Activated CD4-positive, alpha-beta T cell treated with anti-CD3 and anti-CD28 coated beads, Interleukin-2, amount 10 ng/mL, durations not matched to agents 7 days and 5 days (primary cell): Measurements from ENCODE around the gene SYT2. TPM values are rescaled to one million over a fixed set of nuclear protein-coding genes. Genes with fewer than 3 reads are reported as not detected.
"Not testable (repeated sequence)": the region's sequence is repeated elsewhere in the genome, so short reads cannot be mapped to it uniquely, and the experiment has no call there.

Experiments
- CTCF ChIA-PET: fragments of 350-600 bp; sonication (Branson Sonifier 250); formaldehyde crosslinking; loops from one replicate; lab custom pipeline; 2021; ENCODE audit warnings: antibody characterized with exemption; lab: Charles Lee
- POLR2A ChIA-PET: fragments of 350-600 bp; sonication (Branson Sonifier 250); formaldehyde crosslinking; loops from one replicate; lab custom pipeline; 2021; ENCODE audit warnings: antibody characterized with exemption; lab: Charles Lee
- DNase-seq: peaks from one replicate; pipeline ENCODE4 v3.0.0-alpha.2; 2020
- H3K27ac Mint-ChIP-seq: one replicate; pipeline ENCODE4 v1.8.0; 2021; ENCODE audit warnings: mild to moderate bottlenecking, moderate library complexity, mixed read lengths
- H3K27me3 Mint-ChIP-seq: one replicate; pipeline ENCODE4 v1.8.0; 2021; ENCODE audit warnings: mixed read lengths
- H3K36me3 Mint-ChIP-seq: one replicate; pipeline ENCODE4 v1.8.0; 2021; ENCODE audit warnings: low read depth, mixed read lengths
- H3K4me1 Mint-ChIP-seq: one replicate; pipeline ENCODE4 v1.8.0; 2021; ENCODE audit warnings: mixed read lengths
- H3K4me3 Mint-ChIP-seq: one replicate; pipeline ENCODE4 v1.8.0; 2021; ENCODE audit warnings: mild to moderate bottlenecking, moderate library complexity, mixed read lengths
- H3K9me3 Mint-ChIP-seq: one replicate; pipeline ENCODE4 v1.8.0; 2021; ENCODE audit warnings: mixed read lengths
- total RNA-seq, 2 experiments: library from RNA; stranded (reverse); gene quantifications; one replicate each; pipeline ENCODE4 v1.2.3, GENCODE V29; 2021

The SYT2 gene
- total RNA-seq, 2 experiments from 2014 or later, result not detected

- H3K9me3 Mint-ChIP-seq, result no peaks in the 10 kb centered on the region
- H3K27me3 Mint-ChIP-seq, result peaks cover under 1% of the 10 kb centered on the region
- H3K4me1 Mint-ChIP-seq, result peaks cover 3% of the 10 kb centered on the region
- ChIA-PET POLR2A (no interaction called here), CTCF (no interaction called here)
- H3K36me3 Mint-ChIP-seq, result peaks cover 13% of the 10 kb centered on the region
- H3K4me3 Mint-ChIP-seq, result no peak overlapping the region
- no peak for DNase-seq
- no peak overlapping the region for H3K27ac Mint-ChIP-seq
Observed at GRCh38 chr1:202723708-202724107, 13.5 kb upstream of the SYT2 start.

- POLR2A ChIA-PET, CTCF ChIA-PET: not testable (repeated sequence)
Observed at GRCh38 chr1:202723046-202723445, 12.8 kb upstream of the SYT2 start.

GRCh38 chr1:202716654-202717053 is 6.4 kb upstream of the SYT2 start:
- ChIA-PET CTCF (interaction anchor here (0.9 to 1.7 kb wide), 3 partner anchors 9 to 25 kb away, joined by 3 to 5 read pairs (median 4); no protein-coding TSS in a partner anchor), POLR2A (no interaction called here)
- Mint-ChIP-seq H3K27me3 (peaks cover 41% of the 10 kb centered on the region), H3K4me3 (no peak overlapping the region), H3K27ac (no peak overlapping the region), H3K4me1 (peaks cover 3% of the 10 kb centered on the region), H3K36me3 (no peaks in the 10 kb centered on the region), H3K9me3 (no peaks in the 10 kb centered on the region)
- DNase-seq, result no peak

More at GRCh38 chr1:202723046-202723445, 12.8 kb upstream of the SYT2 start:
- not testable (repeated sequence) for H3K27ac Mint-ChIP-seq, H3K27me3 Mint-ChIP-seq, H3K9me3 Mint-ChIP-seq, H3K4me1 Mint-ChIP-seq, H3K36me3 Mint-ChIP-seq, DNase-seq, H3K4me3 Mint-ChIP-seq

GRCh38 chr1:202714202-202714601 is 3.9 kb upstream of the SYT2 start:
- H3K9me3 Mint-ChIP-seq, H3K4me1 Mint-ChIP-seq, DNase-seq, POLR2A ChIA-PET, CTCF ChIA-PET, H3K4me3 Mint-ChIP-seq, H3K36me3 Mint-ChIP-seq, H3K27ac Mint-ChIP-seq: not testable (repeated sequence)
- H3K27me3 Mint-ChIP-seq, result peaks cover 58% of the 10 kb centered on the region

- Mint-ChIP-seq H3K36me3 (no peaks in the 10 kb centered on the region), H3K27ac (no peak overlapping the region), H3K4me1 (no peaks in the 10 kb centered on the region), H3K9me3 (no peaks in the 10 kb centered on the region), H3K4me3 (no peak overlapping the region), H3K27me3 (peaks cover 65% of the 10 kb centered on the region)
- DNase-seq, result no peak
- CTCF ChIA-PET, result interaction anchor here (1.2 to 1.5 kb wide), 3 partner anchors 13 to 249 kb away, joined by 3 to 5 read pairs (median 3); no protein-coding TSS in a partner anchor
- POLR2A ChIA-PET, result no interaction called here
Observed at GRCh38 chr1:202713110-202713509, 2.9 kb upstream of the SYT2 start.

- H3K27ac Mint-ChIP-seq, result no peak overlapping the region
- H3K4me1 Mint-ChIP-seq, result no peaks in the 10 kb centered on the region
- peaks cover 68% of the 10 kb centered on the region for H3K27me3 Mint-ChIP-seq
- no peak overlapping the region for H3K4me3 Mint-ChIP-seq
- no peaks in the 10 kb centered on the region for H3K36me3 Mint-ChIP-seq
- ChIA-PET POLR2A (no interaction called here), CTCF (interaction anchor here (1.2 to 1.5 kb wide), 3 partner anchors 14 to 248 kb away, joined by 3 to 5 read pairs (median 3); no protein-coding TSS in a partner anchor)
- no peak for DNase-seq
- no peaks in the 10 kb centered on the region for H3K9me3 Mint-ChIP-seq
Observed at GRCh38 chr1:202711949-202712635, 1.8 kb upstream of the SYT2 start.

GRCh38 chr1:202709276-202710041 is 795 bp downstream of the SYT2 start:
- H3K4me1 Mint-ChIP-seq, result no peaks in the 10 kb centered on the region
- no peak overlapping the region for H3K27ac Mint-ChIP-seq
- H3K36me3 Mint-ChIP-seq, result no peaks in the 10 kb centered on the region
- POLR2A ChIA-PET, result no interaction called here
- H3K27me3 Mint-ChIP-seq, result peaks cover 79% of the 10 kb centered on the region
- H3K4me3 Mint-ChIP-seq, result no peak overlapping the region
- no peaks in the 10 kb centered on the region for H3K9me3 Mint-ChIP-seq
- CTCF ChIA-PET, result interaction anchor here (0.6 to 2.0 kb wide), 4 partner anchors 9 to 544 kb away, joined by 3 to 5 read pairs (median 4); no protein-coding TSS in a partner anchor
- DNase-seq, result no peak

- Mint-ChIP-seq H3K9me3 (no peaks in the 10 kb centered on the region), H3K4me1 (no peaks in the 10 kb centered on the region), H3K36me3 (no peaks in the 10 kb centered on the region), H3K27me3 (peaks cover 83% of the 10 kb centered on the region), H3K4me3 (no peak overlapping the region), H3K27ac (no peak overlapping the region)
- ChIA-PET POLR2A (no interaction called here), CTCF (interaction anchor here (0.6 to 2.0 kb wide), 3 partner anchors 10 to 51 kb away, joined by 3 to 5 read pairs (median 4); no protein-coding TSS in a partner anchor)
- no peak for DNase-seq
Observed at GRCh38 chr1:202708456-202709275, 1.6 kb downstream of the SYT2 start.

- peaks cover 76% of the 10 kb centered on the region for H3K27me3 Mint-ChIP-seq
- POLR2A ChIA-PET, result no interaction called here
- no peaks in the 10 kb centered on the region for H3K4me1 Mint-ChIP-seq
- H3K4me3 Mint-ChIP-seq, result no peak overlapping the region
- H3K36me3 Mint-ChIP-seq, result no peaks in the 10 kb centered on the region
- no peaks in the 10 kb centered on the region for H3K9me3 Mint-ChIP-seq
- CTCF ChIA-PET, result interaction anchor here (0.8 kb wide), 1 partner anchor 9 kb away, joined by 3 read pairs; no protein-coding TSS in a partner anchor
- no peak for DNase-seq
- H3K27ac Mint-ChIP-seq, result no peak overlapping the region
Observed at GRCh38 chr1:202706851-202707250, 3.4 kb downstream of the SYT2 start.

GRCh38 chr1:202704601-202705000 is 5.7 kb downstream of the SYT2 start:
- H3K27ac Mint-ChIP-seq, result no peak overlapping the region
- H3K27me3 Mint-ChIP-seq, result peaks cover 65% of the 10 kb centered on the region
- no peaks in the 10 kb centered on the region for H3K36me3 Mint-ChIP-seq
- ChIA-PET CTCF (no interaction called here), POLR2A (no interaction called here)
- H3K4me3 Mint-ChIP-seq, result no peak overlapping the region
- H3K4me1 Mint-ChIP-seq, result no peaks in the 10 kb centered on the region
- no peak for DNase-seq
- H3K9me3 Mint-ChIP-seq, result no peaks in the 10 kb centered on the region

- Mint-ChIP-seq H3K27me3 (peaks cover 60% of the 10 kb centered on the region), H3K9me3 (no peaks in the 10 kb centered on the region), H3K27ac (no peak overlapping the region), H3K4me1 (peaks cover 5% of the 10 kb centered on the region), H3K4me3 (no peak overlapping the region), H3K36me3 (no peaks in the 10 kb centered on the region)
- CTCF ChIA-PET, result no interaction called here
- no peak for DNase-seq
- POLR2A ChIA-PET, result no interaction called here
Observed at GRCh38 chr1:202703191-202703590, 7.1 kb downstream of the SYT2 start.

GRCh38 chr1:202702088-202702487 is 8.2 kb downstream of the SYT2 start:
- ChIA-PET POLR2A (no interaction called here), CTCF (no interaction called here)
- Mint-ChIP-seq H3K9me3 (no peaks in the 10 kb centered on the region), H3K4me1 (peaks cover 8% of the 10 kb centered on the region), H3K27me3 (peaks cover 57% of the 10 kb centered on the region), H3K36me3 (no peaks in the 10 kb centered on the region), H3K4me3 (no peak overlapping the region), H3K27ac (no peak overlapping the region)
- DNase-seq, result no peak
